SJSA1 (cell line): Measurements from ENCODE around the gene SEC24D. TPM values are rescaled to one million over a fixed set of nuclear protein-coding genes. Genes with fewer than 3 reads are reported as not detected.

Source experiments
- DNase-seq, 2 experiments: peaks; one replicate each; pipeline ENCODE4 v3.0.0-alpha.2; 2015 to 2020; ENCODE audit warnings: low spot score in 2 of 2, low read depth in 1 of 2
- H3K27ac ChIP-seq: fragments of 250-450 bp; sonication (Bioruptor Pico); 2 replicates; pipeline ENCODE4 v1.5.1; 2020; ENCODE audit warnings: mild to moderate bottlenecking, moderate library complexity
- H3K27me3 ChIP-seq: fragments of 250-450 bp; sonication (Bioruptor Pico); replicated peaks from 2 replicates; pipeline ENCODE4 v1.5.1; 2020; ENCODE audit warnings: mild to moderate bottlenecking, moderate library complexity
- H3K36me3 ChIP-seq: fragments of 250-450 bp; sonication (Bioruptor Pico); 2 replicates; pipeline ENCODE4 v1.5.1; 2020; ENCODE audit warnings: mild to moderate bottlenecking
- H3K4me1 ChIP-seq: fragments of 250-450 bp; sonication (Bioruptor Pico); replicated peaks from 2 replicates; pipeline ENCODE4 v1.6.1; 2021; ENCODE audit warnings: mild to moderate bottlenecking
- H3K4me3 ChIP-seq: fragments of 250-450 bp; sonication (Bioruptor Pico); 2 replicates; pipeline ENCODE4 v1.5.1; 2020; ENCODE audit warnings: mild to moderate bottlenecking
- H3K9me3 ChIP-seq: fragments of 250-450 bp; sonication (Bioruptor Pico); replicated peaks from 2 replicates; pipeline ENCODE4 v1.5.1; 2020; ENCODE audit warnings: mild to moderate bottlenecking
- total RNA-seq: library from RNA; depleted of rRNA; stranded (reverse); fragments of >200 nt; shearing (Covaris generic); gene quantifications from 2 replicates; pipeline ENCODE4 v1.2.3, GENCODE V29; 2014

The SEC24D gene
- total RNA-seq, 1 experiment from 2014 or later = 79.9 TPM

GRCh38 chr4:118754890-118755289, 81.0 kb downstream of the SEC24D start:
- Histone ChIP-seq H3K9me3 (no peaks in the 10 kb centered on the region), H3K27me3 (no peaks in the 10 kb centered on the region), H3K4me3 (no peak overlapping the region), H3K36me3 (peaks cover 63% of the 10 kb centered on the region), H3K4me1 (peaks cover 48% of the 10 kb centered on the region), H3K27ac (no peak overlapping the region)
- no peak for DNase-seq

GRCh38 chr4:118753685-118754084, 82.2 kb downstream of the SEC24D start:
- Histone ChIP-seq H3K4me3 (no peak overlapping the region), H3K27ac (no peak overlapping the region), H3K9me3 (no peaks in the 10 kb centered on the region), H3K4me1 (peaks cover 48% of the 10 kb centered on the region), H3K36me3 (peaks cover 63% of the 10 kb centered on the region), H3K27me3 (no peaks in the 10 kb centered on the region)
- DNase-seq = no peak

GRCh38 chr4:118753096-118753495, 82.8 kb downstream of the SEC24D start:
- H3K4me1 ChIP-seq = peaks cover 48% of the 10 kb centered on the region
- H3K36me3 ChIP-seq = peaks cover 64% of the 10 kb centered on the region
- no peaks in the 10 kb centered on the region for H3K9me3 ChIP-seq
- no peak for DNase-seq
- H3K27ac ChIP-seq = peak overlapping the region; percentile 40; the same call in 1 of the 2 replicates
- H3K27me3 ChIP-seq = no peaks in the 10 kb centered on the region
- no peak overlapping the region for H3K4me3 ChIP-seq

- DNase-seq = no peak
- Histone ChIP-seq H3K27me3 (no peaks in the 10 kb centered on the region), H3K9me3 (no peaks in the 10 kb centered on the region), H3K4me3 (no peak overlapping the region), H3K36me3 (peaks cover 64% of the 10 kb centered on the region), H3K27ac (peak overlapping the region; percentile 40), H3K4me1 (peaks cover 48% of the 10 kb centered on the region)
Measured at GRCh38 chr4:118752551-118752950, 83.4 kb downstream of the SEC24D start.

GRCh38 chr4:118751629-118752323, 84.2 kb downstream of the SEC24D start:
- no peak for DNase-seq
- Histone ChIP-seq H3K36me3 (peaks cover 61% of the 10 kb centered on the region), H3K9me3 (no peaks in the 10 kb centered on the region), H3K27me3 (no peaks in the 10 kb centered on the region), H3K4me1 (peaks cover 41% of the 10 kb centered on the region), H3K27ac (0 out of 2 replicates have a peak overlapping the region, but pooled peaks have one; percentile 40), H3K4me3 (no peak overlapping the region)

- no peak overlapping the region for H3K4me3 ChIP-seq
- peaks cover 72% of the 10 kb centered on the region for H3K36me3 ChIP-seq
- no peaks in the 10 kb centered on the region for H3K9me3 ChIP-seq
- H3K4me1 ChIP-seq = peaks cover 31% of the 10 kb centered on the region
- DNase-seq = no peak
- no peak overlapping the region for H3K27ac ChIP-seq
- H3K27me3 ChIP-seq = no peaks in the 10 kb centered on the region
Measured at GRCh38 chr4:118749347-118749988, 86.5 kb downstream of the SEC24D start.

- DNase-seq = no peak
- Histone ChIP-seq H3K4me3 (no peak overlapping the region), H3K9me3 (no peaks in the 10 kb centered on the region), H3K36me3 (peaks cover 64% of the 10 kb centered on the region), H3K27ac (no peak overlapping the region), H3K4me1 (peaks cover 4% of the 10 kb centered on the region), H3K27me3 (no peaks in the 10 kb centered on the region)
Measured at GRCh38 chr4:118746251-118746919, 89.5 kb downstream of the SEC24D start.

GRCh38 chr4:118745357-118745756, 90.6 kb downstream of the SEC24D start:
- H3K9me3 ChIP-seq = no peaks in the 10 kb centered on the region
- no peak overlapping the region for H3K27ac ChIP-seq
- H3K36me3 ChIP-seq = peaks cover 67% of the 10 kb centered on the region
- no peak overlapping the region for H3K4me3 ChIP-seq
- peaks cover 8% of the 10 kb centered on the region for H3K4me1 ChIP-seq
- no peak for DNase-seq
- no peaks in the 10 kb centered on the region for H3K27me3 ChIP-seq

- Histone ChIP-seq H3K4me1 (peaks cover 20% of the 10 kb centered on the region), H3K9me3 (no peaks in the 10 kb centered on the region), H3K36me3 (peaks cover 67% of the 10 kb centered on the region), H3K4me3 (no peak overlapping the region), H3K27me3 (no peaks in the 10 kb centered on the region), H3K27ac (no peak overlapping the region)
- DNase-seq = no peak
Measured at GRCh38 chr4:118743867-118744266, 92.1 kb downstream of the SEC24D start.

- Histone ChIP-seq H3K36me3 (peaks cover 69% of the 10 kb centered on the region), H3K27ac (no peak overlapping the region), H3K27me3 (no peaks in the 10 kb centered on the region), H3K4me3 (no peak overlapping the region), H3K4me1 (peaks cover 30% of the 10 kb centered on the region), H3K9me3 (no peaks in the 10 kb centered on the region)
- DNase-seq = no peak
Measured at GRCh38 chr4:118742050-118742449, 93.9 kb downstream of the SEC24D start.

GRCh38 chr4:118741301-118741855, 94.5 kb downstream of the SEC24D start:
- peak in 1 of 2 experiments; percentile 40 for DNase-seq
- H3K27me3 ChIP-seq = no peaks in the 10 kb centered on the region
- no peak overlapping the region for H3K27ac ChIP-seq
- H3K4me1 ChIP-seq = peaks cover 30% of the 10 kb centered on the region
- H3K36me3 ChIP-seq = peaks cover 70% of the 10 kb centered on the region
- H3K4me3 ChIP-seq = no peak overlapping the region
- H3K9me3 ChIP-seq = no peaks in the 10 kb centered on the region

GRCh38 chr4:118740869-118741268, 95.1 kb downstream of the SEC24D start:
- H3K27ac ChIP-seq = no peak overlapping the region
- DNase-seq = no peak
- peaks cover 73% of the 10 kb centered on the region for H3K36me3 ChIP-seq
- H3K4me3 ChIP-seq = no peak overlapping the region
- H3K27me3 ChIP-seq = no peaks in the 10 kb centered on the region
- H3K9me3 ChIP-seq = no peaks in the 10 kb centered on the region
- H3K4me1 ChIP-seq = peaks cover 30% of the 10 kb centered on the region

GRCh38 chr4:118739022-118739713, 96.8 kb downstream of the SEC24D start:
- no peak for DNase-seq
- Histone ChIP-seq H3K27me3 (no peaks in the 10 kb centered on the region), H3K36me3 (peaks cover 69% of the 10 kb centered on the region), H3K27ac (no peak overlapping the region), H3K4me1 (peaks cover 30% of the 10 kb centered on the region), H3K4me3 (no peak overlapping the region), H3K9me3 (no peaks in the 10 kb centered on the region)
